ENCODE results near the gene CDKAL1. TPM values are rescaled to one million over a fixed set of nuclear protein-coding genes. Genes with fewer than 3 reads are reported as not detected.
"Not testable (repeated sequence)": the region's sequence is repeated elsewhere in the genome, so short reads cannot be mapped to it uniquely, and the experiment has no call there.

The CDKAL1 gene
- total and polyA plus RNA-seq, 2 of the 8 experiments (the other 6 are each of a cell fraction or from before 2014, with no cell fraction given): 8.4 to 24.6 TPM

DNA sequence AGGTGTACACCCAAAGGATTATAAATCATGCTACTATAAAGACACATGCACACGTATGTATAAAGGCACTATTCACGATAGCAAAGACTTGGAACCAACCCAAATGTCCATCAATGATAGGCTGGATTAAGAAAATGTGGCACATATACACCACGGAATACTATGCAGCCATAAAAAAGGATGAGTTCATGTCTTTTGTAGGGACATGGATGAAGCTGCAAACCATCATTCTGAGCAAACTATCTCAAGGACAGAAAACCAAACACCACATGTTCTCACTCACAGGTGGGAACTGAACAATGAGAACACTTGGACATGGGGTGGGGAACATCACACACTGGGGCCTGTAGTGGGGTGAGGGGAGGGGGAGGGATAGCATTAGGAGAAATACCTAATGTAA lies 9.0 kb upstream of the CDKAL1 start:
- H3K79me1 ChIP-seq (ENCODE audit: low read depth, low read length); H3K9ac ChIP-seq (replicated peaks in 1 of 4; ENCODE audit: extremely low read depth in 1 of 4, low read depth in 3 of 4, low read length in 3 of 4); H2AK5ac ChIP-seq (ENCODE audit: low read depth, low read length); H4K8ac ChIP-seq (ENCODE audit: extremely low read depth, insufficient read depth, low read length); H4K5ac ChIP-seq (ENCODE audit: insufficient read length, low read depth, low read length); H2BK5ac ChIP-seq (ENCODE audit: low read depth, low read length); H3K4me2 ChIP-seq (ENCODE audit: insufficient read depth in 1 of 2, low read depth in 2 of 2, low read length in 2 of 2); H3K9me3 ChIP-seq (ENCODE audit: insufficient read depth in 2 of 2, low read depth in 1 of 2, low read length in 1 of 2); H3K23ac ChIP-seq (ENCODE audit: insufficient read length); H3K27me3 ChIP-seq (replicated peaks in 1 of 4; ENCODE audit: control insufficient read depth in 3 of 4, extremely low read depth in 1 of 4, insufficient read depth in 3 of 4, low read length in 3 of 4); H3K27ac ChIP-seq (ENCODE audit: low read depth, low read length); H3K56ac ChIP-seq (replicated peaks; ENCODE audit: insufficient read length, low read depth, low read length); H3K14ac ChIP-seq (ENCODE audit: insufficient read length); H3K18ac ChIP-seq (ENCODE audit: extremely low read depth, low read length); H2BK20ac ChIP-seq (ENCODE audit: low read length); H2BK12ac ChIP-seq (ENCODE audit: low read depth, low read length); H2AFZ ChIP-seq (ENCODE audit: low read length); H3K23me2 ChIP-seq (ENCODE audit: low read depth, low read length); H4K20me1 ChIP-seq (replicated peaks in 1 of 2; ENCODE audit: control insufficient read depth in 1 of 2, insufficient read depth in 2 of 2, low read length in 2 of 2); POLR2A ChIA-PET (ENCODE audit: partially characterized antibody); H3K4me1 ChIP-seq (replicated peaks in 1 of 4; ENCODE audit: control insufficient read depth in 3 of 4, insufficient read depth in 4 of 4, low read length in 3 of 4); H3K79me2 ChIP-seq (ENCODE audit: control insufficient read depth in 1 of 2, insufficient read depth in 2 of 2, low read length in 2 of 2); CTCF ChIA-PET (ENCODE audit: partially characterized antibody); H4K91ac ChIP-seq (replicated peaks; ENCODE audit: insufficient read length, low read length); FAIRE-seq; H3K4me3 ChIP-seq (ENCODE audit: extremely low read depth in 1 of 4, insufficient read depth in 2 of 4, low read depth in 3 of 4, low read length in 4 of 4); H2BK15ac ChIP-seq (ENCODE audit: low read length); H2BK120ac ChIP-seq (replicated peaks; ENCODE audit: low read depth, low read length); H3K36me3 ChIP-seq (ENCODE audit: control insufficient read depth in 2 of 4, insufficient read depth in 4 of 4, low read length in 3 of 4); H3K4ac ChIP-seq (replicated peaks; ENCODE audit: insufficient read length, low read depth, low read length): not testable (repeated sequence)
- 94% methylated on average over 3 of the region's 3 CpGs; no CpG with 5 or more reads in 1 of the 2 experiments for WGBS, 2 experiments (ENCODE audit: extremely low coverage in 1 of 2, insufficient coverage in 1 of 2, insufficient read length in 1 of 2, insufficient replicate concordance in 2 of 2, low coverage in 1 of 2, low lambda C conversion rate in 2 of 2, missing lambda C conversion rate in 1 of 2)
- peak in 1 of 2 experiments; percentile 1 for DNase-seq (ENCODE audit: low read depth in 1 of 2, low spot score in 2 of 2)

All from H1 (cell line).